H9 (cell line): ENCODE data around the gene PRRX2. TPM values are rescaled to one million over a fixed set of nuclear protein-coding genes. Genes with fewer than 3 reads are reported as not detected.

Experiments used
- DNase-seq: peaks from one replicate; pipeline ENCODE4 v3.0.0-alpha.2; 2017
- H2AFZ ChIP-seq: one replicate; pipeline ENCODE4 v1.6.1; 2013; ENCODE audit warnings: mild to moderate bottlenecking, low read length, control low read depth, moderate library complexity
- H2AK5ac ChIP-seq: 2 replicates; pipeline ENCODE4 v1.6.1; 2013; ENCODE audit warnings: low read length, control low read depth, mixed read lengths; ENCODE audit not compliant: insufficient read length
- H2BK120ac ChIP-seq: one replicate; pipeline ENCODE4 v1.6.1; 2013; ENCODE audit warnings: low read depth, mild to moderate bottlenecking, low read length, control low read depth, inconsistent platforms; ENCODE audit not compliant: poor library complexity, severe bottlenecking
- H2BK12ac ChIP-seq: 2 replicates; pipeline ENCODE4 v1.6.1; 2013; ENCODE audit warnings: low read length, control low read depth, mixed read lengths, low read depth; ENCODE audit not compliant: insufficient read length
- H2BK15ac ChIP-seq: 2 replicates; pipeline ENCODE4 v1.6.1; 2013; ENCODE audit warnings: low read depth, low read length, control low read depth
- H2BK20ac ChIP-seq: one replicate; pipeline ENCODE4 v1.6.1; 2013; ENCODE audit warnings: low read depth, mild to moderate bottlenecking, low read length, control low read depth, inconsistent platforms; ENCODE audit not compliant: poor library complexity, severe bottlenecking
- H2BK5ac ChIP-seq: 2 replicates; pipeline ENCODE4 v1.6.1; 2013; ENCODE audit warnings: low read length, control low read depth, mixed read lengths; ENCODE audit not compliant: insufficient read length
- H3K14ac ChIP-seq: 2 replicates; pipeline ENCODE4 v1.6.1; 2013; ENCODE audit warnings: low read length, control low read depth; ENCODE audit not compliant: insufficient read depth
- H3K18ac ChIP-seq: 2 replicates; pipeline ENCODE4 v1.6.1; 2013; ENCODE audit warnings: low read depth, mild to moderate bottlenecking, mixed read lengths, low read length, control low read depth; ENCODE audit not compliant: insufficient read length
- H3K23ac ChIP-seq: 2 replicates; pipeline ENCODE4 v1.6.1; 2013; ENCODE audit warnings: low read length, control low read depth, mixed read lengths, low read depth; ENCODE audit not compliant: insufficient read length
- H3K23me2 ChIP-seq: 2 replicates; pipeline ENCODE4 v1.6.1; 2013; ENCODE audit warnings: low read depth, mild to moderate bottlenecking, mixed read lengths, low read length, control low read depth; ENCODE audit not compliant: insufficient read length, poor library complexity, severe bottlenecking
- H3K27ac ChIP-seq: 2 replicates; pipeline ENCODE4 v1.5.1; 2013; ENCODE audit warnings: low read length, control low read depth, mixed read lengths, low read depth; ENCODE audit not compliant: insufficient read length
- H3K27me3 ChIP-seq: 2 replicates; pipeline ENCODE4 v1.6.1; 2013; ENCODE audit warnings: low read length, control low read depth, inconsistent platforms; ENCODE audit not compliant: insufficient read depth
- H3K4ac ChIP-seq: 2 replicates; pipeline ENCODE4 v1.6.1; 2013; ENCODE audit warnings: low read depth, mild to moderate bottlenecking, control low read depth, inconsistent platforms, low read length, moderate library complexity
- H3K4me1 ChIP-seq: 2 replicates; pipeline ENCODE4 v1.6.1; 2013; ENCODE audit warnings: low read length, control low read depth, inconsistent platforms; ENCODE audit not compliant: insufficient read depth
- H3K4me2 ChIP-seq: 2 replicates; pipeline ENCODE4 v1.6.1; 2013; ENCODE audit warnings: low read length, control low read depth, mixed read lengths; ENCODE audit not compliant: insufficient read length, insufficient read depth
- H3K56ac ChIP-seq: 2 replicates; pipeline ENCODE4 v1.6.1; 2013; ENCODE audit warnings: low read depth, mild to moderate bottlenecking, mixed read lengths, low read length, control low read depth; ENCODE audit not compliant: insufficient read length
- H3K79me1 ChIP-seq: 2 replicates; pipeline ENCODE4 v1.6.1; 2013; ENCODE audit warnings: low read depth, mild to moderate bottlenecking, moderate library complexity, low read length, control low read depth, inconsistent platforms; ENCODE audit not compliant: insufficient read depth, poor library complexity, severe bottlenecking
- H3K79me2 ChIP-seq: 2 replicates; pipeline ENCODE4 v1.6.1; 2013; ENCODE audit warnings: low read length, control low read depth, inconsistent platforms; ENCODE audit not compliant: insufficient read depth
- H3K9ac ChIP-seq: 2 replicates; pipeline ENCODE4 v1.6.1; 2013; ENCODE audit warnings: low read length, control low read depth, mixed read lengths; ENCODE audit not compliant: insufficient read length; ENCODE audit errors: extremely low read depth
- H3K9me3 ChIP-seq: one replicate; pipeline ENCODE4 v1.6.1; 2013; ENCODE audit warnings: low read depth, low read length, inconsistent platforms; ENCODE audit not compliant: control insufficient read depth
- H3T11ph ChIP-seq: one replicate; pipeline ENCODE4 v1.6.1; 2013; ENCODE audit warnings: mild to moderate bottlenecking, low read length, control low read depth, inconsistent platforms
- H4K20me1 ChIP-seq: one replicate; pipeline ENCODE4 v1.6.1; 2013; ENCODE audit not compliant: control insufficient read depth, insufficient read length, insufficient read depth
- H4K5ac ChIP-seq: 2 replicates; pipeline ENCODE4 v1.6.1; 2013; ENCODE audit warnings: low read depth, mild to moderate bottlenecking, mixed read lengths, low read length, control low read depth; ENCODE audit not compliant: insufficient read length
- H4K8ac ChIP-seq: replicated peaks from 2 replicates; pipeline ENCODE4 v1.6.1; 2013; ENCODE audit warnings: low read length, control low read depth, mixed read lengths, low read depth; ENCODE audit not compliant: insufficient read length
- H4K91ac ChIP-seq: 2 replicates; pipeline ENCODE4 v1.6.1; 2013; ENCODE audit warnings: low read depth, mild to moderate bottlenecking, moderate library complexity, mixed read lengths, low read length, control low read depth; ENCODE audit not compliant: insufficient read length
- H3K27ac Mint-ChIP-seq, 3 experiments: 2 replicates in 2 of 3; 3 replicates in 1 of 3; pipeline ENCODE4 v1.8.0; 2020 to 2021; ENCODE audit warnings: mixed read lengths in 3 of 3, mild to moderate bottlenecking in 1 of 3, moderate library complexity in 1 of 3
- H3K27me3 Mint-ChIP-seq: 2 replicates; pipeline ENCODE4 v1.8.0; 2021; ENCODE audit warnings: low read depth, mild to moderate bottlenecking, moderate library complexity, mixed read lengths
- H3K36me3 Mint-ChIP-seq, 3 experiments: 2 replicates in 2 of 3; 3 replicates in 1 of 3; pipeline ENCODE4 v1.8.0; 2020 to 2021; ENCODE audit warnings: low read depth in 3 of 3, mixed read lengths in 3 of 3; ENCODE audit not compliant: insufficient read depth in 1 of 3
- H3K4me1 Mint-ChIP-seq, 2 experiments: 2 replicates each; pipeline ENCODE4 v1.8.0; 2020; ENCODE audit warnings: mixed read lengths in 2 of 2
- H3K4me3 Mint-ChIP-seq, 2 experiments: 2 replicates in 1 of 2; 3 replicates in 1 of 2; pipeline ENCODE4 v1.8.0; 2020 to 2021; ENCODE audit warnings: mild to moderate bottlenecking in 2 of 2, mixed read lengths in 2 of 2, moderate library complexity in 1 of 2
- H3K9me3 Mint-ChIP-seq, 2 experiments: 2 replicates in 1 of 2; 3 replicates in 1 of 2; pipeline ENCODE4 v1.8.0; 2020; ENCODE audit warnings: mild to moderate bottlenecking in 2 of 2, mixed read lengths in 2 of 2, moderate library complexity in 1 of 2
- WGBS: extraction: QIAGEN DNeasy Blood & Tissue Kit; methylation state at CpG from one replicate; pipeline ENCODE4 v1.1.7; 2013; ENCODE audit warnings: missing lambda C conversion rate, low lambda C conversion rate, mixed read lengths; ENCODE audit not compliant: insufficient read length; ENCODE audit errors: extremely low coverage; 5-methylcytosine and 5-hydroxymethylcytosine counted together
- total RNA-seq: library from RNA; stranded (reverse); gene quantifications from 2 replicates; pipeline ENCODE4 v1.2.1, GENCODE V29; 2021
- TF ChIP-seq, protein P1 (sequence below): fragments of 200-600 bp; sonication (generic); conservative IDR thresholded peaks from 3 replicates; pipeline ENCODE4 v1.8.0; 2021; ENCODE audit warnings: antibody characterized with exemption, mild to moderate bottlenecking

PRRX2 gene
- total RNA-seq, 1 experiment from 2014 or later, result 3.9 TPM

DNA sequence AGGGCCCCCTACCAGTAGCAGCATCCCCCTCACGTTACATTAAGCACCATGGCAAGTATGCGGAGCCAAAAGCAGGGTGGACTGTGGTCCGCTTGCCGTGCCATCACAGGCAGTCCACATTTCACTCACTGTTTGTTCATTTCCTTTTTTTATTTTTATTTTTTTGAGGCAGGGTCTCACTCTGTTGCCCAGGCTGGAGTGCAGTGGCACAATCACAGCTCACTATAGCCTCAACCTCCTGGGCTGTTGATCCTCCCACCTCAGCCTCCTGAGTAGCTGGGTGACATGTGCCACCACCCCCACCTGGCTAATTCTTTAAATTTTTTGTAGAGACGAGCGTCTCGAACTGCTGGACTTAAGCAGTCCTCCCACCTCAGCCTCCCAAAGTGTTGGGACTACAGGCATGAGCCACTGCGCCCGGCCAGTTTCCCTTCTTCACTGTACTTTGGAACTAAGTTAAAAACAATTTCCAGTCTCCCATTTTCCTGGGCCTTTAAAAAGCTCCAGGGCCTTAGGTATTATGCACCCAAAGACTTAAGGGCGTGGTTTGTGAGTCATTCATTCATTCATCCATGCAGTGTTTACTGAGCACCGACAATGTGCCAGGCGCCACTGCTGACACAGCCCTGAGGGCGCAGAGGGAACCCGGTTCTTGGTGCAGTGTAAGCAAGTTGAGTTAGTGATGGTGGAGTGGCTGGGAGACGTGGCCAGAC is 19.9 kb downstream of the PRRX2 start:
- Histone ChIP-seq H3K27ac (no peak overlapping the region), H4K8ac (no peak overlapping the region), H4K91ac (no peak overlapping the region), H3K27me3 (no peaks in the 10 kb centered on the region), H3K18ac (peak overlapping the region; percentile 11), H3K4me2 (no peak overlapping the region), H4K20me1 (no peaks in the 10 kb centered on the region), H3K79me2 (no peaks in the 10 kb centered on the region), H2BK120ac (no peak overlapping the region), H3K23ac (no peak overlapping the region), H3K56ac (no peak overlapping the region), H2BK5ac (no peak overlapping the region), H3K9ac (no peak overlapping the region), H3K79me1 (no peaks in the 10 kb centered on the region), H4K5ac (no peak overlapping the region), H3K9me3 (no peaks in the 10 kb centered on the region), H2BK20ac (no peak overlapping the region), H3K14ac (peak overlapping the region; percentile 29; the same call in 1 of the 2 replicates), H2BK12ac (no peak overlapping the region), H2AK5ac (no peak overlapping the region), H3K4ac (no peak overlapping the region), H2BK15ac (no peak overlapping the region), H3K23me2 (no peaks in the 10 kb centered on the region), H3K4me1 (no peaks in the 10 kb centered on the region), H2AFZ (no peak overlapping the region), H3T11ph (no peak overlapping the region)
- H3K27me3 Mint-ChIP-seq, result peaks cover 5% of the 10 kb centered on the region; the same call in 1 of the 2 replicates
- DNase-seq, result no peak
- H3K4me1 Mint-ChIP-seq, result peaks cover 3 to 32% of the 10 kb centered on the region in 2 experiments; a peak in 3 of 4 replicates
- no CpG with 5 or more reads among the region's 15 CpGs for WGBS
- TF ChIP-seq, protein P1, sequence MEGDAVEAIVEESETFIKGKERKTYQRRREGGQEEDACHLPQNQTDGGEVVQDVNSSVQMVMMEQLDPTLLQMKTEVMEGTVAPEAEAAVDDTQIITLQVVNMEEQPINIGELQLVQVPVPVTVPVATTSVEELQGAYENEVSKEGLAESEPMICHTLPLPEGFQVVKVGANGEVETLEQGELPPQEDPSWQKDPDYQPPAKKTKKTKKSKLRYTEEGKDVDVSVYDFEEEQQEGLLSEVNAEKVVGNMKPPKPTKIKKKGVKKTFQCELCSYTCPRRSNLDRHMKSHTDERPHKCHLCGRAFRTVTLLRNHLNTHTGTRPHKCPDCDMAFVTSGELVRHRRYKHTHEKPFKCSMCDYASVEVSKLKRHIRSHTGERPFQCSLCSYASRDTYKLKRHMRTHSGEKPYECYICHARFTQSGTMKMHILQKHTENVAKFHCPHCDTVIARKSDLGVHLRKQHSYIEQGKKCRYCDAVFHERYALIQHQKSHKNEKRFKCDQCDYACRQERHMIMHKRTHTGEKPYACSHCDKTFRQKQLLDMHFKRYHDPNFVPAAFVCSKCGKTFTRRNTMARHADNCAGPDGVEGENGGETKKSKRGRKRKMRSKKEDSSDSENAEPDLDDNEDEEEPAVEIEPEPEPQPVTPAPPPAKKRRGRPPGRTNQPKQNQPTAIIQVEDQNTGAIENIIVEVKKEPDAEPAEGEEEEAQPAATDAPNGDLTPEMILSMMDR, result no peak
- no peaks in the 10 kb centered on the region for H3K9me3 Mint-ChIP-seq
- no peak overlapping the region for H3K4me3 Mint-ChIP-seq
- H3K27ac Mint-ChIP-seq, result 0 out of 7 replicates have a peak overlapping the region, but pooled peaks of 1 of the 3 experiments have one; percentile 18
- no peaks in the 10 kb centered on the region for H3K36me3 Mint-ChIP-seq
